ENCODE results near the gene MBD4.

MBD4 gene

DNA sequence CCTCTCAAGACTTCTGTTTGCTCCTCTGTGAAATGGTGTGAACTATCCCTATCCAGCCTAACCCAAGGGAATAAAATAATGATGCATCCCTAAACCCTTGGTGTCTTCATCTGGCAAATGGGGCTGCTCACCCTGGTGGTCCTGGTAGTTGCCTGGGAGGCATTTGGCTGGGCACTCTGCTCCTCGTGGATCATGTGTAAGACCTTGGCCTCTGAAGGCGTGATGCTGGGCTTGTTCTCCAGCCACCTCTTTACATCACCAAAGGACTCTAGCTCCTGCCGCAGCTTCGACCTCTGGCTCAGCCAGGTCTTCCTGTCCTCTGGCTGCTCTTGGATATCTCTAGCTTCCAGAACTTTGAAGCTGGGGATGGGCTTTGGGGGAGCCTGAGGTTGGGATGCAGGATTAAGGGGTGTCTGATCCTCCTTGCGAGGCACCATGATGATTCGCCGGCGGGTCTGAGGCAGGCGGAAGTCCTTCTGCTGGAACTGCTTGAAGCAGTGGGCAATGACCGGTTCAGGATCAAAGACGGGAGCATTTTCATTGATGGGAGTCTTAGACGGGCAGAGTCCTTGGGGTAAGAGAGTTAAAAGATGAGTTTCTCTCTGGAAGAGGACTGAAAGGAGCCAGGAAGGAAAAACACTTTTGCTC is 18.4 kb downstream of the MBD4 start:
- Histone ChIP-seq H4K20me1 (ENCODE audit: insufficient read depth, low read length) (no peaks in the 10 kb centered on the region), H2AFZ (ENCODE audit: low read length) (no peak overlapping the region), H3K4me2 (ENCODE audit: low read length) (no peak overlapping the region), H3K4me3 (ENCODE audit: low read depth, low read length, poor library complexity, severe bottlenecking) (no peak overlapping the region), H3K27me3 (ENCODE audit: insufficient read depth, low read length) (no peaks in the 10 kb centered on the region), H3K36me3 (ENCODE audit: insufficient read depth, low read length) (no peaks in the 10 kb centered on the region; the same call in 1 of the 2 replicates), H3K79me2 (ENCODE audit: insufficient read depth, low read length) (no peaks in the 10 kb centered on the region), H3F3A (ENCODE audit: insufficient read depth, low read length) (no peaks in the 10 kb centered on the region), H3K27ac (ENCODE audit: low read depth, low read length, poor library complexity, severe bottlenecking) (no peak overlapping the region), H3K9me2 (ENCODE audit: low read depth, low read length) (no peaks in the 10 kb centered on the region), H3K9ac (ENCODE audit: low read length) (no peak overlapping the region), H3K4me1 (ENCODE audit: insufficient read depth, low read length, severe bottlenecking) (peaks cover 21% of the 10 kb centered on the region), H3K9me3 (ENCODE audit: low read length) (no peaks in the 10 kb centered on the region)
- no peak for TF ChIP-seq EZH2 (IDR thresholded peaks at IDR 0.05; ENCODE audit: borderline replicate concordance, low read length)

GRCh38 chr3:129419476-129419875 is 20.3 kb downstream of the MBD4 start:
- H3F3A ChIP-seq (ENCODE audit: insufficient read depth, low read length), result no peaks in the 10 kb centered on the region
- no peak overlapping the region for H3K27ac ChIP-seq (ENCODE audit: low read depth, low read length, poor library complexity, severe bottlenecking)
- no peaks in the 10 kb centered on the region for H4K20me1 ChIP-seq (ENCODE audit: insufficient read depth, low read length)
- peaks cover 20% of the 10 kb centered on the region for H3K4me1 ChIP-seq (ENCODE audit: insufficient read depth, low read length, severe bottlenecking)
- H3K9ac ChIP-seq (ENCODE audit: low read length), result no peak overlapping the region
- H3K4me2 ChIP-seq (ENCODE audit: low read length), result no peak overlapping the region
- no peak overlapping the region for H3K4me3 ChIP-seq (ENCODE audit: low read depth, low read length, poor library complexity, severe bottlenecking)
- H3K9me2 ChIP-seq (ENCODE audit: low read depth, low read length), result no peaks in the 10 kb centered on the region
- H3K9me3 ChIP-seq (ENCODE audit: low read length), result no peaks in the 10 kb centered on the region
- no peaks in the 10 kb centered on the region; the same call in 1 of the 2 replicates for H3K36me3 ChIP-seq (ENCODE audit: insufficient read depth, low read length)
- H3K79me2 ChIP-seq (ENCODE audit: insufficient read depth, low read length), result no peaks in the 10 kb centered on the region
- no peaks in the 10 kb centered on the region for H3K27me3 ChIP-seq (ENCODE audit: insufficient read depth, low read length)
- no peak for TF ChIP-seq EZH2 (IDR thresholded peaks at IDR 0.05; ENCODE audit: borderline replicate concordance, low read length)
- TF ChIP-seq, protein P1, sequence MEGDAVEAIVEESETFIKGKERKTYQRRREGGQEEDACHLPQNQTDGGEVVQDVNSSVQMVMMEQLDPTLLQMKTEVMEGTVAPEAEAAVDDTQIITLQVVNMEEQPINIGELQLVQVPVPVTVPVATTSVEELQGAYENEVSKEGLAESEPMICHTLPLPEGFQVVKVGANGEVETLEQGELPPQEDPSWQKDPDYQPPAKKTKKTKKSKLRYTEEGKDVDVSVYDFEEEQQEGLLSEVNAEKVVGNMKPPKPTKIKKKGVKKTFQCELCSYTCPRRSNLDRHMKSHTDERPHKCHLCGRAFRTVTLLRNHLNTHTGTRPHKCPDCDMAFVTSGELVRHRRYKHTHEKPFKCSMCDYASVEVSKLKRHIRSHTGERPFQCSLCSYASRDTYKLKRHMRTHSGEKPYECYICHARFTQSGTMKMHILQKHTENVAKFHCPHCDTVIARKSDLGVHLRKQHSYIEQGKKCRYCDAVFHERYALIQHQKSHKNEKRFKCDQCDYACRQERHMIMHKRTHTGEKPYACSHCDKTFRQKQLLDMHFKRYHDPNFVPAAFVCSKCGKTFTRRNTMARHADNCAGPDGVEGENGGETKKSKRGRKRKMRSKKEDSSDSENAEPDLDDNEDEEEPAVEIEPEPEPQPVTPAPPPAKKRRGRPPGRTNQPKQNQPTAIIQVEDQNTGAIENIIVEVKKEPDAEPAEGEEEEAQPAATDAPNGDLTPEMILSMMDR (IDR thresholded peaks at IDR 0.05; ENCODE audit: low read length), result no peak
- no peak overlapping the region for H2AFZ ChIP-seq (ENCODE audit: low read length)

- Histone ChIP-seq H3K9me3 (ENCODE audit: low read length) (no peaks in the 10 kb centered on the region), H3K4me2 (ENCODE audit: low read length) (no peak overlapping the region), H3K9me2 (ENCODE audit: low read depth, low read length) (no peaks in the 10 kb centered on the region), H3K27ac (ENCODE audit: low read depth, low read length, poor library complexity, severe bottlenecking) (no peak overlapping the region), H3K79me2 (ENCODE audit: insufficient read depth, low read length) (no peaks in the 10 kb centered on the region), H3K36me3 (ENCODE audit: insufficient read depth, low read length) (no peaks in the 10 kb centered on the region), H2AFZ (ENCODE audit: low read length) (no peak overlapping the region), H3F3A (ENCODE audit: insufficient read depth, low read length) (no peaks in the 10 kb centered on the region), H3K4me1 (ENCODE audit: insufficient read depth, low read length, severe bottlenecking) (peaks cover 16% of the 10 kb centered on the region), H3K27me3 (ENCODE audit: insufficient read depth, low read length) (no peaks in the 10 kb centered on the region), H4K20me1 (ENCODE audit: insufficient read depth, low read length) (no peaks in the 10 kb centered on the region), H3K4me3 (ENCODE audit: low read depth, low read length, poor library complexity, severe bottlenecking) (no peak overlapping the region), H3K9ac (ENCODE audit: low read length) (no peak overlapping the region)
- TF ChIP-seq EZH2 (IDR thresholded peaks at IDR 0.05; ENCODE audit: borderline replicate concordance, low read length), result no peak
- TF ChIP-seq, protein P1 (IDR thresholded peaks at IDR 0.05; ENCODE audit: low read length), result no peak
Measured at GRCh38 chr3:129418041-129418973, 21.4 kb downstream of the MBD4 start.
